Caco-2 (cell line): ENCODE data around the gene ADGRL3. TPM values are rescaled to one million over a fixed set of nuclear protein-coding genes. Genes with fewer than 3 reads are reported as not detected.

ENCODE experiments used
- BruUV-seq: library from RNA; stranded (reverse); fragments of 400-500 nt; replicated peaks from 2 replicates; lab custom pipeline; 2021; lab: Mats Ljungman, UMichigan
- CTCF ChIA-PET: fragments of 300-600 bp; sonication (Branson Sonifier 250); formaldehyde crosslinking; loops from one replicate; lab custom pipeline; 2022; ENCODE audit warnings: antibody characterized with exemption; lab: Charles Lee
- POLR2A ChIA-PET: fragments of 300-600 bp; sonication (Branson Sonifier 250); formaldehyde crosslinking; loops from one replicate; lab custom pipeline; 2022; ENCODE audit warnings: antibody characterized with exemption; lab: Charles Lee
- DNase-seq, 2 experiments: peaks; one replicate each; pipeline versions ENCODE4 v3.0.0 to v3.0.0-alpha.2; 2020 to 2022
- H3K27me3 ChIP-seq: replicated peaks from 2 replicates; pipeline ENCODE4 v1.6.0; 2011; ENCODE audit warnings: low read length; ENCODE audit not compliant: control insufficient read depth, insufficient read depth
- H3K36me3 ChIP-seq: 2 replicates; pipeline ENCODE4 v1.5.1; 2011; ENCODE audit warnings: low read length; ENCODE audit not compliant: control insufficient read depth, insufficient read depth
- H3K4me1 ChIP-seq: fragments of 250-450 bp; sonication (Bioruptor Pico); 2 replicates; pipeline ENCODE4 v1.5.1; 2020; ENCODE audit warnings: mild to moderate bottlenecking
- H3K4me3 ChIP-seq: 2 replicates; pipeline ENCODE4 v1.5.1; 2011; ENCODE audit warnings: low read depth, mild to moderate bottlenecking, control low read depth, low read length
- H3K9me3 ChIP-seq: fragments of 250-450 bp; sonication (Bioruptor Pico); 2 replicates; pipeline ENCODE4 v1.5.1; 2020; ENCODE audit warnings: mild to moderate bottlenecking, moderate library complexity
- H3K27ac Mint-ChIP-seq: one replicate; pipeline ENCODE4 v1.8.0; 2022; ENCODE audit warnings: mixed read lengths; ENCODE audit not compliant: unreplicated experiment
- H3K27me3 Mint-ChIP-seq: one replicate; pipeline ENCODE4 v1.8.0; 2022; ENCODE audit warnings: mixed read lengths; ENCODE audit not compliant: insufficient read depth, unreplicated experiment
- H3K36me3 Mint-ChIP-seq: one replicate; pipeline ENCODE4 v1.8.0; 2022; ENCODE audit warnings: mild to moderate bottlenecking, mixed read lengths; ENCODE audit not compliant: insufficient read depth, unreplicated experiment
- H3K4me1 Mint-ChIP-seq: one replicate; pipeline ENCODE4 v1.8.0; 2022; ENCODE audit warnings: low read depth, mixed read lengths; ENCODE audit not compliant: unreplicated experiment
- H3K4me3 Mint-ChIP-seq: one replicate; pipeline ENCODE4 v1.8.0; 2022; ENCODE audit warnings: mild to moderate bottlenecking, moderate library complexity, mixed read lengths; ENCODE audit not compliant: unreplicated experiment
- H3K9me3 Mint-ChIP-seq: one replicate; pipeline ENCODE4 v1.8.0; 2022; ENCODE audit warnings: mixed read lengths; ENCODE audit not compliant: unreplicated experiment
- intact Hi-C: fragments of 100-400 bp; cut with micrococcal nuclease; formaldehyde crosslinking; loops from one replicate; pipeline ENCODE4 v1.10.0; 2022; ENCODE audit not compliant: unreplicated experiment
- total RNA-seq: library from RNA; stranded (reverse); gene quantifications from 2 replicates; pipeline ENCODE4 v1.2.3, GENCODE V29; 2022
- TF ChIP-seq, protein P1 (sequence below), 2 experiments: fragments of 200-600 bp in 1 of 2; IDR thresholded peaks; 1 replicate in 1 of 2; 2 replicates in 1 of 2; pipeline versions ENCODE4 v1.5.1 to v1.8.0; 2011 to 2022; ENCODE audit warnings: antibody characterized with exemption in 1 of 2, control low read depth in 1 of 2, inconsistent platforms in 1 of 2, low read depth in 1 of 2, low read length in 1 of 2, mild to moderate bottlenecking in 1 of 2, moderate library complexity in 1 of 2; ENCODE audit not compliant: insufficient read depth in 1 of 2, severe bottlenecking in 1 of 2, unreplicated experiment in 1 of 2

ADGRL3 gene
- total RNA-seq, 1 experiment from 2014 or later: 1.5 TPM

- CTCF ChIA-PET: no interaction called here
- Mint-ChIP-seq H3K36me3 (no peaks in the 10 kb centered on the region), H3K27me3 (no peaks in the 10 kb centered on the region), H3K4me1 (peaks cover 5% of the 10 kb centered on the region), H3K9me3 (no peaks in the 10 kb centered on the region), H3K27ac (no peak overlapping the region), H3K4me3 (peak overlapping the region; percentile 83)
- Histone ChIP-seq H3K27me3 (no peaks in the 10 kb centered on the region), H3K4me3 (no peak overlapping the region), H3K36me3 (no peaks in the 10 kb centered on the region), H3K4me1 (peaks cover 8% of the 10 kb centered on the region; the same call in 1 of the 2 replicates), H3K9me3 (no peaks in the 10 kb centered on the region)
- no TSS peak for BruUV-seq
- DNase-seq: no peak
- intact Hi-C loops: loop anchor here (5.0 to 10.0 kb wide), 2 partner anchors 168 to 440 kb away; no protein-coding TSS in a partner anchor
- TF ChIP-seq, protein P1, sequence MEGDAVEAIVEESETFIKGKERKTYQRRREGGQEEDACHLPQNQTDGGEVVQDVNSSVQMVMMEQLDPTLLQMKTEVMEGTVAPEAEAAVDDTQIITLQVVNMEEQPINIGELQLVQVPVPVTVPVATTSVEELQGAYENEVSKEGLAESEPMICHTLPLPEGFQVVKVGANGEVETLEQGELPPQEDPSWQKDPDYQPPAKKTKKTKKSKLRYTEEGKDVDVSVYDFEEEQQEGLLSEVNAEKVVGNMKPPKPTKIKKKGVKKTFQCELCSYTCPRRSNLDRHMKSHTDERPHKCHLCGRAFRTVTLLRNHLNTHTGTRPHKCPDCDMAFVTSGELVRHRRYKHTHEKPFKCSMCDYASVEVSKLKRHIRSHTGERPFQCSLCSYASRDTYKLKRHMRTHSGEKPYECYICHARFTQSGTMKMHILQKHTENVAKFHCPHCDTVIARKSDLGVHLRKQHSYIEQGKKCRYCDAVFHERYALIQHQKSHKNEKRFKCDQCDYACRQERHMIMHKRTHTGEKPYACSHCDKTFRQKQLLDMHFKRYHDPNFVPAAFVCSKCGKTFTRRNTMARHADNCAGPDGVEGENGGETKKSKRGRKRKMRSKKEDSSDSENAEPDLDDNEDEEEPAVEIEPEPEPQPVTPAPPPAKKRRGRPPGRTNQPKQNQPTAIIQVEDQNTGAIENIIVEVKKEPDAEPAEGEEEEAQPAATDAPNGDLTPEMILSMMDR (IDR thresholded peaks at IDR 0.05; ENCODE audit: insufficient read depth in 1 of 2, low read depth in 1 of 2, low read length in 1 of 2, severe bottlenecking in 1 of 2, unreplicated experiment in 1 of 2): no peak
- POLR2A ChIA-PET: no interaction called here
These were observed 174.3 kb downstream of the ADGRL3 start for GRCh38 chr4:61374447-61374891.

DNA sequence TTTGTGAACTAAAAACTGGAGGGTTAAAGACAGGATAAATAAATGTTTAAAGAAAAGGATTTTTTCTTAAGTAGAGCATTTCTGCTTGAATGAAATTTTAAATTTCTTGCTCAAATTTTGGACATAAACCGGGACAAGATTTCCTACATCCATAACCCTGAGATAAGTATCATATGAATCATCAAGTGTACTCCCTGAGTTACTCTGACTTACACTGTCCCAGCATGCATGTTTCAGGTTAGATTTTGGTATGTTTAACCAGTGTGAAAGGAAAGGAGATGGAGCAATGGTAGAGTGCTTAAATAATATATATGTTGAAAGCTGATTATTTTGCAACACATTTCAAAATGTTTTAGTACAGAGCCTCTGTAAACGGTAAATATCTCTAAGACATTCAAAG, 175.2 kb downstream of the ADGRL3 start:
- ChIA-PET POLR2A (no interaction called here), CTCF (no interaction called here)
- no TSS peak for BruUV-seq
- H3K4me3 ChIP-seq: no peak overlapping the region
- no peaks in the 10 kb centered on the region for H3K36me3 ChIP-seq
- Mint-ChIP-seq H3K27me3 (no peaks in the 10 kb centered on the region), H3K4me1 (peaks cover 5% of the 10 kb centered on the region), H3K36me3 (no peaks in the 10 kb centered on the region), H3K4me3 (no peak overlapping the region), H3K9me3 (no peaks in the 10 kb centered on the region), H3K27ac (no peak overlapping the region)
- no peak for DNase-seq
- intact Hi-C loops: loop anchor here (10.0 kb wide), 1 partner anchor 440 kb away; no protein-coding TSS in a partner anchor
- no peaks in the 10 kb centered on the region for H3K27me3 ChIP-seq
- peaks cover 8% of the 10 kb centered on the region; the same call in 1 of the 2 replicates for H3K4me1 ChIP-seq
- H3K9me3 ChIP-seq: no peaks in the 10 kb centered on the region
- TF ChIP-seq, protein P1 (IDR thresholded peaks at IDR 0.05; ENCODE audit: insufficient read depth in 1 of 2, low read depth in 1 of 2, low read length in 1 of 2, severe bottlenecking in 1 of 2, unreplicated experiment in 1 of 2): no peak

DNA sequence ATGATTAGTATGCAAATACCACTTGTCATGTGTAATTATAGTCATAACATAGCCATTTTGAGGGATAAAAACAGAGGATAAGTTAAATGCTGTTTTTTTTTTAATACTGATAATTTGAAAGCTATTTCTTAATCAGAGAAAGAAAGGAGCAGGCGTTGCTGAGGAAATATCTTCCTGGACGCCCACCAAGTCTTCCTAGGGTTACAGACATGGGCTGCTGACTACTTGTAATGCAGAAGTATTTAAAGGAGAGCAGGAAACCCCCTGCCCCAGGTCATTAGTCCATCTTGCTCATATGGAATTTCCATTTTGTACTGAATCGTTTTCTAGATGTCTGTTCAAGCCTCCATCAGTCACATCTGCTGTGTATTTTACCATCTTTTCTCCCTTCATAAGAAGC, 176.2 kb downstream of the ADGRL3 start:
- no TSS peak for BruUV-seq
- TF ChIP-seq, protein P1 (IDR thresholded peaks at IDR 0.05; ENCODE audit: insufficient read depth in 1 of 2, low read depth in 1 of 2, low read length in 1 of 2, severe bottlenecking in 1 of 2, unreplicated experiment in 1 of 2): no peak
- Mint-ChIP-seq H3K36me3 (no peaks in the 10 kb centered on the region), H3K4me1 (peaks cover 5% of the 10 kb centered on the region), H3K4me3 (no peak overlapping the region), H3K27ac (no peak overlapping the region), H3K27me3 (no peaks in the 10 kb centered on the region), H3K9me3 (no peaks in the 10 kb centered on the region)
- CTCF ChIA-PET: no interaction called here
- intact Hi-C loops: loop anchor here (10.0 kb wide), 1 partner anchor 442 kb away; no protein-coding TSS in a partner anchor
- Histone ChIP-seq H3K9me3 (no peaks in the 10 kb centered on the region), H3K36me3 (no peaks in the 10 kb centered on the region), H3K27me3 (no peaks in the 10 kb centered on the region), H3K4me3 (no peak overlapping the region), H3K4me1 (peaks cover 8% of the 10 kb centered on the region; the same call in 1 of the 2 replicates)
- no peak for DNase-seq
- POLR2A ChIA-PET: no interaction called here
